GM04503 (cell line): ENCODE data around the gene ANK3.

Experiments
- DNase-seq: peaks from one replicate; pipeline ENCODE4 v3.0.0-alpha.2; 2012; ENCODE audit warnings: low read depth

Gene ANK3

GRCh38 chr10:59977486-59977885 is 412.2 kb downstream of the ANK3 start:
- no peak for DNase-seq

- no peak for DNase-seq
Observed at GRCh38 chr10:59976909-59977308, 412.8 kb downstream of the ANK3 start.
